Measurements from ENCODE around the gene NEO1. TPM values are rescaled to one million over a fixed set of nuclear protein-coding genes. Genes with fewer than 3 reads are reported as not detected.

Gene NEO1, protein sequence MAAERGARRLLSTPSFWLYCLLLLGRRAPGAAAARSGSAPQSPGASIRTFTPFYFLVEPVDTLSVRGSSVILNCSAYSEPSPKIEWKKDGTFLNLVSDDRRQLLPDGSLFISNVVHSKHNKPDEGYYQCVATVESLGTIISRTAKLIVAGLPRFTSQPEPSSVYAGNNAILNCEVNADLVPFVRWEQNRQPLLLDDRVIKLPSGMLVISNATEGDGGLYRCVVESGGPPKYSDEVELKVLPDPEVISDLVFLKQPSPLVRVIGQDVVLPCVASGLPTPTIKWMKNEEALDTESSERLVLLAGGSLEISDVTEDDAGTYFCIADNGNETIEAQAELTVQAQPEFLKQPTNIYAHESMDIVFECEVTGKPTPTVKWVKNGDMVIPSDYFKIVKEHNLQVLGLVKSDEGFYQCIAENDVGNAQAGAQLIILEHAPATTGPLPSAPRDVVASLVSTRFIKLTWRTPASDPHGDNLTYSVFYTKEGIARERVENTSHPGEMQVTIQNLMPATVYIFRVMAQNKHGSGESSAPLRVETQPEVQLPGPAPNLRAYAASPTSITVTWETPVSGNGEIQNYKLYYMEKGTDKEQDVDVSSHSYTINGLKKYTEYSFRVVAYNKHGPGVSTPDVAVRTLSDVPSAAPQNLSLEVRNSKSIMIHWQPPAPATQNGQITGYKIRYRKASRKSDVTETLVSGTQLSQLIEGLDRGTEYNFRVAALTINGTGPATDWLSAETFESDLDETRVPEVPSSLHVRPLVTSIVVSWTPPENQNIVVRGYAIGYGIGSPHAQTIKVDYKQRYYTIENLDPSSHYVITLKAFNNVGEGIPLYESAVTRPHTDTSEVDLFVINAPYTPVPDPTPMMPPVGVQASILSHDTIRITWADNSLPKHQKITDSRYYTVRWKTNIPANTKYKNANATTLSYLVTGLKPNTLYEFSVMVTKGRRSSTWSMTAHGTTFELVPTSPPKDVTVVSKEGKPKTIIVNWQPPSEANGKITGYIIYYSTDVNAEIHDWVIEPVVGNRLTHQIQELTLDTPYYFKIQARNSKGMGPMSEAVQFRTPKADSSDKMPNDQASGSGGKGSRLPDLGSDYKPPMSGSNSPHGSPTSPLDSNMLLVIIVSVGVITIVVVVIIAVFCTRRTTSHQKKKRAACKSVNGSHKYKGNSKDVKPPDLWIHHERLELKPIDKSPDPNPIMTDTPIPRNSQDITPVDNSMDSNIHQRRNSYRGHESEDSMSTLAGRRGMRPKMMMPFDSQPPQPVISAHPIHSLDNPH (N-terminal part only)
- total RNA-seq = 11.2 and 15.6 TPM in 2 replicates

DNA sequence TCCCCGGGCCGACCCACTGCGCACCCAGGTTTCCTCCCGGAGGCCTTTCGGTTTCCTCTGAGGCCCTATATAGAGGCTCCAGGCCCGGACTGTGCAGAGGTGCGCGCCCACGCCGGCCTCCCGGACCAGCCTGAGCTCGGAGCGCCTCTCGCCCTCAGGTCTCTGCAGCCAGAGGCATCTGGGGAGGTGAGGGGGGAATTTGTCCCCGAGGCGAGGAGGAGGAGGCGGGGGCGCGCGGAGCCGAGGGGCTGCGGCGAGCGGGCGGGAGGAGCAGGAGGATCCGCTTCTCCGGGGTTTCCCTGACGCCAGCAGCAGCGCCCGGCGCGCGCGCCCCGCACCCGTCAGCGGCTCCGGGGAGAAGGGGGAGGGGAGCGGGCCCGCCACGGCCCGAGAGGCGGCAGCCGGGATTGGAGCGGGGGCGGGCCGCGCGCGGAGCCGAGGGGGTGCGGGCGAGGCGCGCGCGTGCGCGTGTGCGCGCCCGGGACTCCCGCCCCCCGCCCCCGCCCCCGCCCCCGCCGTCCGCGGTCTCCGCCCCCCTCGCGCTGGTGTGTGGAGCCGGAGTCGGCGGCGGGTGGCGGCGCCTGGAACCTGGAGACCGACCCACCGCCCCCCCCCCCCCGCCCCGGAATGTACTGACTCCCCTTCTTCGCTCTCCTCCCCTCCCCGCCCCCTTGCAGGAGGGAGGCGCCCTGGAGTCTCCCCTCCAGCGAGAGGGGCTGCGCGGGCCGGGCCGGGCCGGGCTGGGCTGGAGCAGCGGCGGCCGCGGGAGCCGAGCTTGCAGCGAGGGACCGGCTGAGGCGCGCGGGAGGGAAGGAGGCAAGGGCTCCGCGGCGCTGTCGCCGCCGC, at the start of gene NEO1:
TSS of gene NEO1 (plus strand) at position 657 of the 846 bp plus-strand sequence. CDS start 213 bp downstream, outside the sequence.

